HUES64 (cell line): ENCODE measurements around the gene NAALAD2.
"Not testable (repeated sequence)": the region's sequence is repeated elsewhere in the genome, so short reads cannot be mapped to it uniquely, and the experiment has no call there.

Experiments
- H3K27ac ChIP-seq: 2 replicates; pipeline ENCODE4 v1.7.0; 2013; ENCODE audit warnings: low read depth, low read length, inconsistent platforms
- H3K27me3 ChIP-seq: 2 replicates; pipeline ENCODE4 v1.6.1; 2013; ENCODE audit warnings: mild to moderate bottlenecking, low read length; ENCODE audit not compliant: insufficient read depth
- H3K36me3 ChIP-seq: 2 replicates; pipeline ENCODE4 v1.6.1; 2013; ENCODE audit warnings: mild to moderate bottlenecking, low read length; ENCODE audit not compliant: insufficient read depth
- H3K4me1 ChIP-seq: 2 replicates; pipeline ENCODE4 v1.6.1; 2013; ENCODE audit warnings: mild to moderate bottlenecking, low read length, moderate library complexity; ENCODE audit not compliant: insufficient read depth
- H3K4me3 ChIP-seq: 2 replicates; pipeline ENCODE4 v1.5.1; 2013; ENCODE audit warnings: mild to moderate bottlenecking, low read length, moderate library complexity
- H3K9ac ChIP-seq: 2 replicates; pipeline ENCODE4 v1.6.1; 2013; ENCODE audit warnings: mild to moderate bottlenecking, low read depth, low read length
- H3K9me3 ChIP-seq: 2 replicates; pipeline ENCODE4 v1.6.1; 2013; ENCODE audit warnings: low read depth, low read length; ENCODE audit not compliant: insufficient read depth
- WGBS: fragments of 150-250, 120-280 bp; methylation state at CpG from one replicate; pipeline ENCODE4 v1.1.7; 2013; ENCODE audit warnings: missing lambda C conversion rate; 5-methylcytosine and 5-hydroxymethylcytosine counted together

Gene NAALAD2

GRCh38 chr11:90220391-90220790 lies 85.9 kb downstream of the NAALAD2 start:
- Histone ChIP-seq H3K27ac (no peak overlapping the region), H3K9me3 (no peaks in the 10 kb centered on the region), H3K27me3 (no peaks in the 10 kb centered on the region), H3K4me3 (peak overlapping the region; percentile 91), H3K4me1 (peaks cover 24% of the 10 kb centered on the region), H3K9ac (no peak overlapping the region), H3K36me3 (peaks cover 14% of the 10 kb centered on the region)
- WGBS = 90% methylated on average over 1 of the region's 1 CpG

- no peaks in the 10 kb centered on the region for H3K27me3 ChIP-seq
- no peak overlapping the region for H3K27ac ChIP-seq
- 3% methylated on average over 14 of the region's 16 CpGs for WGBS
- peak overlapping the region; percentile 91 for H3K4me3 ChIP-seq
- peaks cover 19% of the 10 kb centered on the region for H3K4me1 ChIP-seq
- no peaks in the 10 kb centered on the region for H3K9me3 ChIP-seq
- H3K9ac ChIP-seq = peak overlapping the region; percentile 84
- peaks cover 6% of the 10 kb centered on the region; the same call in 1 of the 2 replicates for H3K36me3 ChIP-seq
Measured at GRCh38 chr11:90221803-90222458, 87.5 kb downstream of the NAALAD2 start.

- Histone ChIP-seq H3K27me3 (no peaks in the 10 kb centered on the region), H3K9ac (peak within 1 kb of the TSS; percentile 84), H3K4me1 (peaks cover 19% of the 10 kb centered on the region), H3K9me3 (no peaks in the 10 kb centered on the region), H3K27ac (peak within 1 kb of the TSS; percentile 71), H3K4me3 (peak within 1 kb of the TSS; percentile 91), H3K36me3 (no peaks in the 10 kb centered on the region; the same call in 1 of the 2 replicates)
- under 1% methylated on average over 71 of the region's 71 CpGs for WGBS
Measured at GRCh38 chr11:90222459-90223247, 88.2 kb downstream of the NAALAD2 start, which contains the start of gene CHORDC1. Gene CHORDC1 (minus strand): TSS chr11:90223049. CDS start chr11:90222954, 95 bp downstream.

- Histone ChIP-seq H3K27ac (no peak overlapping the region; the same call in 1 of the 2 replicates), H3K4me3 (peak overlapping the region; percentile 91), H3K9me3 (no peaks in the 10 kb centered on the region), H3K36me3 (no peaks in the 10 kb centered on the region; the same call in 1 of the 2 replicates), H3K9ac (peak overlapping the region; percentile 84), H3K27me3 (no peaks in the 10 kb centered on the region), H3K4me1 (peaks cover 18% of the 10 kb centered on the region)
- 2% methylated on average over 12 of the region's 12 CpGs for WGBS
Measured at GRCh38 chr11:90223248-90223585, 88.8 kb downstream of the NAALAD2 start.

- H3K9ac ChIP-seq = no peak overlapping the region
- H3K27me3 ChIP-seq = no peaks in the 10 kb centered on the region
- H3K9me3 ChIP-seq = peaks cover 11% of the 10 kb centered on the region
- WGBS = 75% methylated on average over 3 of the region's 3 CpGs
- no peaks in the 10 kb centered on the region for H3K36me3 ChIP-seq
- peak overlapping the region; percentile 36; the same call in 1 of the 2 replicates for H3K27ac ChIP-seq
- H3K4me1 ChIP-seq = peaks cover 9% of the 10 kb centered on the region
- H3K4me3 ChIP-seq = no peak overlapping the region
Measured at GRCh38 chr11:90228056-90228455, 93.6 kb downstream of the NAALAD2 start.

GRCh38 chr11:90229791-90230190 lies 95.3 kb downstream of the NAALAD2 start:
- Histone ChIP-seq H3K4me3 (no peak overlapping the region), H3K36me3 (no peaks in the 10 kb centered on the region), H3K4me1 (peaks cover 9% of the 10 kb centered on the region; the same call in 1 of the 2 replicates), H3K27me3 (no peaks in the 10 kb centered on the region), H3K27ac (no peak overlapping the region), H3K9me3 (peaks cover 11% of the 10 kb centered on the region), H3K9ac (no peak overlapping the region)
- WGBS = 92% methylated on average over 1 of the region's 1 CpG

- no peaks in the 10 kb centered on the region for H3K27me3 ChIP-seq
- WGBS = 94% methylated on average over 2 of the region's 2 CpGs
- H3K4me3 ChIP-seq = no peak overlapping the region
- peaks cover 4% of the 10 kb centered on the region; the same call in 1 of the 2 replicates for H3K4me1 ChIP-seq
- H3K9me3 ChIP-seq = peaks cover 4% of the 10 kb centered on the region; the same call in 1 of the 2 replicates
- H3K36me3 ChIP-seq = no peaks in the 10 kb centered on the region
- no peak overlapping the region for H3K9ac ChIP-seq
- H3K27ac ChIP-seq = no peak overlapping the region
Measured at GRCh38 chr11:90234977-90235376, 100.5 kb downstream of the NAALAD2 start.

- no peak overlapping the region for H3K4me3 ChIP-seq
- H3K36me3 ChIP-seq = no peaks in the 10 kb centered on the region
- peaks cover 4% of the 10 kb centered on the region; the same call in 1 of the 2 replicates for H3K4me1 ChIP-seq
- no peak overlapping the region for H3K27ac ChIP-seq
- peaks cover 2% of the 10 kb centered on the region; the same call in 1 of the 2 replicates for H3K9me3 ChIP-seq
- WGBS = 93% methylated on average over 4 of the region's 4 CpGs
- H3K27me3 ChIP-seq = no peaks in the 10 kb centered on the region
- no peak overlapping the region for H3K9ac ChIP-seq
Measured at GRCh38 chr11:90235526-90235925, 101.1 kb downstream of the NAALAD2 start.

GRCh38 chr11:90237004-90237403 lies 102.5 kb downstream of the NAALAD2 start:
- Histone ChIP-seq H3K4me3 (no peak overlapping the region), H3K9me3 (no peaks in the 10 kb centered on the region), H3K9ac (no peak overlapping the region), H3K4me1 (peaks cover 6% of the 10 kb centered on the region; the same call in 1 of the 2 replicates), H3K36me3 (no peaks in the 10 kb centered on the region), H3K27ac (no peak overlapping the region), H3K27me3 (no peaks in the 10 kb centered on the region)
- WGBS = 90% methylated on average over 3 of the region's 4 CpGs

- H3K27me3 ChIP-seq, H3K27ac ChIP-seq, H3K36me3 ChIP-seq, H3K9me3 ChIP-seq: not testable (repeated sequence)
- Histone ChIP-seq H3K4me1 (peaks cover 30% of the 10 kb centered on the region), H3K9ac (peak overlapping the region; percentile 34), H3K4me3 (peak overlapping the region; percentile 33)
- 53% methylated on average over 20 of the region's 20 CpGs for WGBS
Measured at GRCh38 chr11:90239967-90240636, 105.6 kb downstream of the NAALAD2 start.

- H3K9me3 ChIP-seq = no peaks in the 10 kb centered on the region
- H3K36me3 ChIP-seq = no peaks in the 10 kb centered on the region
- no peak overlapping the region for H3K27ac ChIP-seq
- H3K27me3 ChIP-seq = no peaks in the 10 kb centered on the region
- WGBS = 100% methylated on average over 2 of the region's 4 CpGs
- H3K4me3 ChIP-seq = no peak overlapping the region
- H3K4me1 ChIP-seq = peaks cover 30% of the 10 kb centered on the region
- H3K9ac ChIP-seq = no peak overlapping the region
Measured at GRCh38 chr11:90241414-90241813, 107.0 kb downstream of the NAALAD2 start.
